ENCODE results near the gene CDH5.

Gene CDH5

GRCh38 chr16:66418165-66418962 lies 51.9 kb downstream of the CDH5 start:
- Histone ChIP-seq H3K4me1 (ENCODE audit: control insufficient read depth, insufficient read depth, low read length) (no peaks in the 10 kb centered on the region), H3K9me3 (ENCODE audit: control insufficient read depth, low read length) (no peaks in the 10 kb centered on the region), H3K27ac (ENCODE audit: insufficient read depth, low read depth, low read length, poor library complexity, severe bottlenecking) (no peak overlapping the region), H3K36me3 (ENCODE audit: control insufficient read depth, insufficient read depth, low read length) (no peaks in the 10 kb centered on the region), H3K27me3 (ENCODE audit: control insufficient read depth, insufficient read depth, low read length, poor library complexity, severe bottlenecking) (no peaks in the 10 kb centered on the region), H3K4me3 (ENCODE audit: insufficient read depth, low read depth, low read length) (no peak overlapping the region)
- 92 to 94% methylated on average over 9 of the region's 9 CpGs for WGBS, 2 experiments

- no peaks in the 10 kb centered on the region for H3K36me3 ChIP-seq (ENCODE audit: control insufficient read depth, insufficient read depth, low read length)
- H3K9me3 ChIP-seq (ENCODE audit: control insufficient read depth, low read length): no peaks in the 10 kb centered on the region
- no peaks in the 10 kb centered on the region for H3K4me1 ChIP-seq (ENCODE audit: control insufficient read depth, insufficient read depth, low read length)
- peaks cover 10% of the 10 kb centered on the region for H3K27me3 ChIP-seq (ENCODE audit: control insufficient read depth, insufficient read depth, low read length, poor library complexity, severe bottlenecking)
- no peak overlapping the region for H3K27ac ChIP-seq (ENCODE audit: insufficient read depth, low read depth, low read length, poor library complexity, severe bottlenecking)
- H3K4me3 ChIP-seq (ENCODE audit: insufficient read depth, low read depth, low read length): no peak overlapping the region
- 69 to 72% methylated on average over 3 of the region's 3 CpGs for WGBS, 2 experiments
Measured at GRCh38 chr16:66419527-66419926, 53.0 kb downstream of the CDH5 start.

GRCh38 chr16:66420396-66420795 lies 53.9 kb downstream of the CDH5 start:
- H3K27me3 ChIP-seq (ENCODE audit: control insufficient read depth, insufficient read depth, low read length, poor library complexity, severe bottlenecking): peaks cover 18% of the 10 kb centered on the region

GRCh38 chr16:66421891-66422290 lies 55.4 kb downstream of the CDH5 start:
- no peak overlapping the region for H3K4me3 ChIP-seq (ENCODE audit: insufficient read depth, low read depth, low read length)
- H3K27ac ChIP-seq (ENCODE audit: insufficient read depth, low read depth, low read length, poor library complexity, severe bottlenecking): no peak overlapping the region
- H3K4me1 ChIP-seq (ENCODE audit: control insufficient read depth, insufficient read depth, low read length): peaks cover 3% of the 10 kb centered on the region
- WGBS, 2 experiments: 90 to 95% methylated on average over 6 of the region's 6 CpGs
- no peaks in the 10 kb centered on the region for H3K9me3 ChIP-seq (ENCODE audit: control insufficient read depth, low read length)
- H3K36me3 ChIP-seq (ENCODE audit: control insufficient read depth, insufficient read depth, low read length): no peaks in the 10 kb centered on the region
- H3K27me3 ChIP-seq (ENCODE audit: control insufficient read depth, insufficient read depth, low read length, poor library complexity, severe bottlenecking): peaks cover 33% of the 10 kb centered on the region

More at GRCh38 chr16:66420396-66420795, 53.9 kb downstream of the CDH5 start:
- Histone ChIP-seq H3K27ac (ENCODE audit: insufficient read depth, low read depth, low read length, poor library complexity, severe bottlenecking) (no peak overlapping the region), H3K36me3 (ENCODE audit: control insufficient read depth, insufficient read depth, low read length) (no peaks in the 10 kb centered on the region), H3K9me3 (ENCODE audit: control insufficient read depth, low read length) (no peaks in the 10 kb centered on the region), H3K4me1 (ENCODE audit: control insufficient read depth, insufficient read depth, low read length) (no peaks in the 10 kb centered on the region), H3K4me3 (ENCODE audit: insufficient read depth, low read depth, low read length) (no peak overlapping the region)
- WGBS, 2 experiments: 83% methylated on average over 1 of the region's 1 CpG; no CpG with 5 or more reads in 1 of the 2 experiments

GRCh38 chr16:66422366-66422765 lies 55.9 kb downstream of the CDH5 start:
- WGBS, 2 experiments: 92 to 97% methylated on average over 2 of the region's 2 CpGs

GRCh38 chr16:66423177-66423576 lies 56.7 kb downstream of the CDH5 start:
- Histone ChIP-seq H3K4me1 (ENCODE audit: control insufficient read depth, insufficient read depth, low read length) (peaks cover 3% of the 10 kb centered on the region), H3K36me3 (ENCODE audit: control insufficient read depth, insufficient read depth, low read length) (no peaks in the 10 kb centered on the region), H3K27me3 (ENCODE audit: control insufficient read depth, insufficient read depth, low read length, poor library complexity, severe bottlenecking) (peaks cover 44% of the 10 kb centered on the region), H3K27ac (ENCODE audit: insufficient read depth, low read depth, low read length, poor library complexity, severe bottlenecking) (no peak overlapping the region), H3K4me3 (ENCODE audit: insufficient read depth, low read depth, low read length) (no peak overlapping the region), H3K9me3 (ENCODE audit: control insufficient read depth, low read length) (no peaks in the 10 kb centered on the region)
- 89 to 90% methylated on average over 1 of the region's 1 CpG for WGBS, 2 experiments

More at GRCh38 chr16:66422366-66422765, 55.9 kb downstream of the CDH5 start:
- Histone ChIP-seq H3K4me3 (ENCODE audit: insufficient read depth, low read depth, low read length) (no peak overlapping the region), H3K27me3 (ENCODE audit: control insufficient read depth, insufficient read depth, low read length, poor library complexity, severe bottlenecking) (peaks cover 36% of the 10 kb centered on the region), H3K36me3 (ENCODE audit: control insufficient read depth, insufficient read depth, low read length) (no peaks in the 10 kb centered on the region), H3K9me3 (ENCODE audit: control insufficient read depth, low read length) (no peaks in the 10 kb centered on the region), H3K27ac (ENCODE audit: insufficient read depth, low read depth, low read length, poor library complexity, severe bottlenecking) (no peak overlapping the region), H3K4me1 (ENCODE audit: control insufficient read depth, insufficient read depth, low read length) (peaks cover 3% of the 10 kb centered on the region)

GRCh38 chr16:66425651-66426050 lies 59.2 kb downstream of the CDH5 start:
- peaks cover 3% of the 10 kb centered on the region for H3K4me1 ChIP-seq (ENCODE audit: control insufficient read depth, insufficient read depth, low read length)
- peaks cover 69% of the 10 kb centered on the region for H3K27me3 ChIP-seq (ENCODE audit: control insufficient read depth, insufficient read depth, low read length, poor library complexity, severe bottlenecking)
- H3K27ac ChIP-seq (ENCODE audit: insufficient read depth, low read depth, low read length, poor library complexity, severe bottlenecking): no peak overlapping the region
- H3K4me3 ChIP-seq (ENCODE audit: insufficient read depth, low read depth, low read length): no peak overlapping the region
- no peaks in the 10 kb centered on the region for H3K36me3 ChIP-seq (ENCODE audit: control insufficient read depth, insufficient read depth, low read length)
- 31 to 37% methylated on average over 4 to 8 of the region's 8 CpGs for WGBS, 2 experiments
- H3K9me3 ChIP-seq (ENCODE audit: control insufficient read depth, low read length): no peaks in the 10 kb centered on the region

- Histone ChIP-seq H3K4me3 (ENCODE audit: insufficient read depth, low read depth, low read length) (peak overlapping the region; percentile 29), H3K27ac (ENCODE audit: insufficient read depth, low read depth, low read length, poor library complexity, severe bottlenecking) (no peak overlapping the region), H3K27me3 (ENCODE audit: control insufficient read depth, insufficient read depth, low read length, poor library complexity, severe bottlenecking) (peaks cover 70% of the 10 kb centered on the region), H3K4me1 (ENCODE audit: control insufficient read depth, insufficient read depth, low read length) (peaks cover 3% of the 10 kb centered on the region), H3K9me3 (ENCODE audit: control insufficient read depth, low read length) (no peaks in the 10 kb centered on the region), H3K36me3 (ENCODE audit: control insufficient read depth, insufficient read depth, low read length) (no peaks in the 10 kb centered on the region)
- WGBS, 2 experiments: 14 to 17% methylated on average over 56 of the region's 56 CpGs
Measured at GRCh38 chr16:66426112-66427035, 59.9 kb downstream of the CDH5 start.

- no peaks in the 10 kb centered on the region for H3K36me3 ChIP-seq (ENCODE audit: control insufficient read depth, insufficient read depth, low read length)
- peaks cover 3% of the 10 kb centered on the region for H3K4me1 ChIP-seq (ENCODE audit: control insufficient read depth, insufficient read depth, low read length)
- peaks cover 70% of the 10 kb centered on the region for H3K27me3 ChIP-seq (ENCODE audit: control insufficient read depth, insufficient read depth, low read length, poor library complexity, severe bottlenecking)
- 0 to 1% methylated on average over 118 of the region's 118 CpGs for WGBS, 2 experiments
- H3K4me3 ChIP-seq (ENCODE audit: insufficient read depth, low read depth, low read length): peak within 1 kb of the TSS; percentile 34
- no peaks in the 10 kb centered on the region for H3K9me3 ChIP-seq (ENCODE audit: control insufficient read depth, low read length)
- no peak within 1 kb of the TSS for H3K27ac ChIP-seq (ENCODE audit: insufficient read depth, low read depth, low read length, poor library complexity, severe bottlenecking)
Measured at GRCh38 chr16:66427036-66427860, 60.8 kb downstream of the CDH5 start, which contains the start of gene BEAN1. TSS of gene BEAN1 (plus strand) at chr16:66427295. CDS start at chr16:66437677, 10,382 bp downstream.

Data from ectodermal cell (in vitro differentiated cells).